H1 (cell line): ENCODE measurements around the gene ZBTB20. TPM values are rescaled to one million over a fixed set of nuclear protein-coding genes. Genes with fewer than 3 reads are reported as not detected.

Experiments used
- CTCF ChIA-PET: fragments of 300-600 bp; sonication (Branson Sonifier 250); formaldehyde crosslinking; loops from one replicate; lab custom pipeline; 2021; ENCODE audit not compliant: partially characterized antibody; lab: Charles Lee
- POLR2A ChIA-PET: fragments of 300-600 bp; sonication (Branson Sonifier 250); formaldehyde crosslinking; loops from one replicate; lab custom pipeline; 2021; ENCODE audit warnings: inconsistent platforms; ENCODE audit not compliant: partially characterized antibody; lab: Charles Lee
- DNase-seq, 2 experiments: peaks; one replicate each; pipeline versions ENCODE4 v3.0.0 to v3.0.0-alpha.2; 2010 to 2022; ENCODE audit warnings: low spot score in 2 of 2, low read depth in 1 of 2, mixed read lengths in 1 of 2
- FAIRE-seq: peaks from 2 replicates; lab custom pipeline; 2011; peaks lifted over from hg19 to GRCh38; lab: Jason Lieb, UNC
- H2AFZ ChIP-seq: 2 replicates; pipeline ENCODE4 v1.8.1; 2012; ENCODE audit warnings: low read length, inconsistent platforms
- H2AK5ac ChIP-seq: 2 replicates; pipeline ENCODE4 v1.6.1; 2013; ENCODE audit warnings: low read depth, low read length
- H2BK120ac ChIP-seq: replicated peaks from 2 replicates; pipeline ENCODE3; 2013; ENCODE audit warnings: low read depth, low read length, inconsistent platforms
- H2BK12ac ChIP-seq: 2 replicates; pipeline ENCODE4 v1.6.1; 2013; ENCODE audit warnings: low read depth, low read length
- H2BK15ac ChIP-seq: 2 replicates; pipeline ENCODE4 v1.6.1; 2013; ENCODE audit warnings: low read length
- H2BK20ac ChIP-seq: 2 replicates; pipeline ENCODE4 v1.6.1; 2013; ENCODE audit warnings: low read length
- H2BK5ac ChIP-seq: 2 replicates; pipeline ENCODE4 v1.6.1; 2013; ENCODE audit warnings: low read depth, low read length
- H3K14ac ChIP-seq: 2 replicates; pipeline ENCODE4 v1.6.1; 2013; ENCODE audit warnings: inconsistent platforms; ENCODE audit not compliant: insufficient read length
- H3K18ac ChIP-seq: 2 replicates; pipeline ENCODE4 v1.6.1; 2013; ENCODE audit warnings: low read length; ENCODE audit errors: extremely low read depth
- H3K23ac ChIP-seq: 2 replicates; pipeline ENCODE4 v1.6.1; 2013; ENCODE audit warnings: inconsistent platforms; ENCODE audit not compliant: insufficient read length
- H3K23me2 ChIP-seq: 2 replicates; pipeline ENCODE4 v1.6.1; 2013; ENCODE audit warnings: low read depth, low read length
- H3K27ac ChIP-seq: 2 replicates; pipeline ENCODE4 v1.6.1; 2011; ENCODE audit warnings: low read depth, low read length, inconsistent platforms
- H3K27me3 ChIP-seq, 4 experiments: replicated peaks in 1 of 4; 1 replicate in 1 of 4; 2 replicates in 3 of 4; pipeline versions ENCODE4 v1.6.1 to v1.8.1; 2011 to 2013; ENCODE audit warnings: low read length in 3 of 4, mild to moderate bottlenecking in 3 of 4, inconsistent platforms in 2 of 4, mixed read lengths in 2 of 4, moderate library complexity in 1 of 4; ENCODE audit not compliant: control insufficient read depth in 3 of 4, insufficient read depth in 3 of 4; ENCODE audit errors: extremely low read depth in 1 of 4
- H3K36me3 ChIP-seq, 4 experiments: 2 replicates each; pipeline versions ENCODE4 v1.6.1 to v1.8.1; 2011 to 2013; ENCODE audit warnings: mild to moderate bottlenecking in 4 of 4, low read length in 3 of 4, moderate library complexity in 2 of 4, control low read depth in 1 of 4, inconsistent platforms in 1 of 4; ENCODE audit not compliant: insufficient read depth in 4 of 4, control insufficient read depth in 2 of 4
- H3K4ac ChIP-seq: replicated peaks from 2 replicates; pipeline ENCODE3; 2013; ENCODE audit warnings: low read length, low read depth, mixed read lengths, inconsistent platforms; ENCODE audit not compliant: insufficient read length
- H3K4me1 ChIP-seq, 4 experiments: replicated peaks in 1 of 4; 1 replicate in 1 of 4; 2 replicates in 3 of 4; pipeline versions ENCODE4 v1.6.1 to v1.8.1; 2011 to 2013; ENCODE audit warnings: low read length in 3 of 4, inconsistent platforms in 2 of 4, mixed read lengths in 1 of 4; ENCODE audit not compliant: insufficient read depth in 4 of 4, control insufficient read depth in 3 of 4
- H3K4me2 ChIP-seq, 2 experiments: 2 replicates each; pipeline versions ENCODE4 v1.6.1 to v1.8.1; 2011 to 2013; ENCODE audit warnings: low read depth in 2 of 2, low read length in 2 of 2, control low read depth in 1 of 2, inconsistent platforms in 1 of 2, mild to moderate bottlenecking in 1 of 2; ENCODE audit not compliant: insufficient read depth in 1 of 2
- H3K4me3 ChIP-seq, 4 experiments: fragments of 200-600, 300-600 bp in 1 of 4; sonication (generic), shearing (Covaris generic), sonication (Bioruptor Twin) in 1 of 4; 2 replicates each; pipeline versions ENCODE4 v1.5.1 to v1.8.1; 2011 to 2016; ENCODE audit warnings: low read length in 4 of 4, low read depth in 3 of 4, control low read depth in 2 of 4, inconsistent platforms in 2 of 4, mild to moderate bottlenecking in 2 of 4, mixed read lengths in 1 of 4, moderate library complexity in 1 of 4; ENCODE audit not compliant: insufficient read depth in 2 of 4; ENCODE audit errors: extremely low read depth in 1 of 4
- H3K56ac ChIP-seq: replicated peaks from 2 replicates; pipeline ENCODE3; 2013; ENCODE audit warnings: low read depth, mild to moderate bottlenecking, mixed read lengths, low read length, inconsistent platforms; ENCODE audit not compliant: insufficient read length
- H3K79me1 ChIP-seq: 2 replicates; pipeline ENCODE4 v1.6.1; 2013; ENCODE audit warnings: low read depth, low read length, control low read depth
- H3K79me2 ChIP-seq, 2 experiments: 2 replicates each; pipeline versions ENCODE4 v1.6.1 to v1.8.1; 2012 to 2013; ENCODE audit warnings: low read length in 2 of 2, mild to moderate bottlenecking in 2 of 2, inconsistent platforms in 1 of 2; ENCODE audit not compliant: insufficient read depth in 2 of 2, control insufficient read depth in 1 of 2
- H3K9ac ChIP-seq, 4 experiments: replicated peaks in 1 of 4; 1 replicate in 1 of 4; 2 replicates in 3 of 4; pipeline versions ENCODE4 v1.6.1 to v1.8.1; 2011 to 2013; ENCODE audit warnings: low read depth in 3 of 4, low read length in 3 of 4, control low read depth in 2 of 4, mild to moderate bottlenecking in 2 of 4, moderate library complexity in 2 of 4, inconsistent platforms in 1 of 4; ENCODE audit errors: extremely low read depth in 1 of 4
- H3K9me3 ChIP-seq, 2 experiments: 2 replicates each; pipeline versions ENCODE4 v1.6.1 to v1.8.1; 2012 to 2013; ENCODE audit warnings: mild to moderate bottlenecking in 2 of 2, moderate library complexity in 2 of 2, control low read depth in 1 of 2, inconsistent platforms in 1 of 2, low read depth in 1 of 2, low read length in 1 of 2, mixed read lengths in 1 of 2; ENCODE audit not compliant: insufficient read depth in 2 of 2
- H4K20me1 ChIP-seq, 2 experiments: replicated peaks in 1 of 2; 2 replicates each; pipeline versions ENCODE3 to v1.8.1; 2011 to 2013; ENCODE audit warnings: inconsistent platforms in 2 of 2, low read length in 2 of 2, mild to moderate bottlenecking in 1 of 2; ENCODE audit not compliant: insufficient read depth in 2 of 2, control insufficient read depth in 1 of 2
- H4K5ac ChIP-seq: 2 replicates; pipeline ENCODE4 v1.6.1; 2013; ENCODE audit warnings: low read length, low read depth, mixed read lengths, inconsistent platforms; ENCODE audit not compliant: insufficient read length
- H4K8ac ChIP-seq: 2 replicates; pipeline ENCODE4 v1.8.0; 2013; ENCODE audit warnings: mild to moderate bottlenecking, moderate library complexity, low read length, inconsistent platforms; ENCODE audit not compliant: insufficient read depth; ENCODE audit errors: extremely low read depth
- H4K91ac ChIP-seq: replicated peaks from 2 replicates; pipeline ENCODE3; 2013; ENCODE audit warnings: low read length, mixed read lengths, inconsistent platforms; ENCODE audit not compliant: insufficient read length
- CBX5 ChIP-seq: fragments of 300-800, 300-1000 bp; sonication (generic); IDR thresholded peaks from 2 replicates; pipeline ENCODE4 v1.7.1; 2016; ENCODE audit warnings: antibody characterized with exemption, low read length, low read depth
- CTBP2 ChIP-seq: IDR thresholded peaks from 2 replicates; pipeline ENCODE4 v1.7.0; 2011; ENCODE audit warnings: borderline replicate concordance, mild to moderate bottlenecking, moderate library complexity, mixed read lengths, low read length; ENCODE audit not compliant: insufficient read depth, insufficient read length
- EGR1 ChIP-seq: IDR thresholded peaks from 2 replicates; pipeline ENCODE4 v1.6.1; 2011; ENCODE audit warnings: low read depth, low read length, borderline replicate concordance
- EP300 ChIP-seq, 2 experiments: IDR thresholded peaks; 1 replicate in 1 of 2; 2 replicates in 1 of 2; pipeline ENCODE4 v1.6.1; 2011 to 2012; ENCODE audit warnings: low read depth in 2 of 2, low read length in 2 of 2, mild to moderate bottlenecking in 2 of 2, borderline replicate concordance in 1 of 2, inconsistent platforms in 1 of 2, moderate library complexity in 1 of 2
- HDAC6 ChIP-seq: IDR thresholded peaks from one replicate; pipeline ENCODE4 v1.7.1; 2012; ENCODE audit warnings: low read depth, mild to moderate bottlenecking, inconsistent platforms, low read length, moderate library complexity
- KDM1A ChIP-seq: fragments of 200-600, 300-600 bp; sonication (generic); IDR thresholded peaks from 2 replicates; pipeline ENCODE4 v1.7.1; 2016; ENCODE audit warnings: mild to moderate bottlenecking, low read length, borderline replicate concordance
- KDM5A ChIP-seq: fragments of 200-600 bp; IDR thresholded peaks from 2 replicates; pipeline ENCODE4 v1.7.1; 2012; ENCODE audit warnings: mild to moderate bottlenecking, low read length, inconsistent platforms, mixed read lengths
- SIN3A ChIP-seq, 2 experiments: IDR thresholded peaks in 1 of 2; conservative IDR thresholded peaks in 1 of 2; 2 replicates each; pipeline ENCODE4 v1.6.1; 2011 to 2012; ENCODE audit warnings: low read length in 2 of 2, improper control_type of control experiment in 1 of 2, low read depth in 1 of 2, mild to moderate bottlenecking in 1 of 2
- TEAD4 ChIP-seq: IDR thresholded peaks from 2 replicates; pipeline ENCODE4 v1.6.1; 2012; ENCODE audit warnings: low read depth, low read length, inconsistent platforms, mixed read lengths
- YY1 ChIP-seq: IDR thresholded peaks from 2 replicates; pipeline ENCODE4 v1.6.1; 2011; ENCODE audit warnings: low read depth, mild to moderate bottlenecking, low read length
- WGBS, 2 experiments: shearing (Covaris generic) in 1 of 2; methylation state at CpG; one replicate each; pipeline versions ENCODE4 v1.1.6 to v1.1.7; 2013 to 2015; ENCODE audit warnings: low lambda C conversion rate in 2 of 2, mixed read lengths in 2 of 2, inconsistent platforms in 1 of 2, low coverage in 1 of 2, missing lambda C conversion rate in 1 of 2; ENCODE audit not compliant: insufficient replicate concordance in 2 of 2, insufficient coverage in 1 of 2, insufficient read length in 1 of 2; ENCODE audit errors: extremely low coverage in 1 of 2, missing lambda C conversion rate in 1 of 2; 5-methylcytosine and 5-hydroxymethylcytosine counted together
- polyA plus RNA-seq, 7 experiments: library from polyadenylated mRNA; depleted of rRNA in 3 of 7; stranded (reverse) in 5 of 7; unstranded in 2 of 7; fragments of >200 nt in 5 of 7; fragments of 200-250 nt in 2 of 7; gene quantifications; 1 replicate in 5 of 7; 2 replicates in 1 of 7; 4 replicates in 1 of 7; pipeline versions ENCODE4 v1.2.1 to v1.2.3, GENCODE V29; 2011 to 2013; ENCODE audit warnings: missing spikeins in 2 of 7, mixed read lengths in 2 of 7
- total RNA-seq: library from RNA; stranded (reverse); fragmentation: NEBNext Ultra II Directional; extraction: Animal tissue kit (Norgen Biotek cat#: 25700); gene quantifications from 2 replicates; pipeline ENCODE4 v1.2.1, GENCODE V29; 2021
- TF ChIP-seq, protein P1 (sequence below): IDR thresholded peaks from 2 replicates; pipeline ENCODE4 v1.6.1; 2012; ENCODE audit warnings: inconsistent platforms
- TF ChIP-seq, protein P2 (sequence below): IDR thresholded peaks from 2 replicates; pipeline ENCODE4 v1.6.1; 2012; ENCODE audit warnings: inconsistent platforms

ZBTB20 gene
- total and polyA plus RNA-seq, 2 of the 8 experiments (the other 6 are each of a cell fraction or from before 2014, with no cell fraction given): 0.35 to 1.3 TPM

DNA sequence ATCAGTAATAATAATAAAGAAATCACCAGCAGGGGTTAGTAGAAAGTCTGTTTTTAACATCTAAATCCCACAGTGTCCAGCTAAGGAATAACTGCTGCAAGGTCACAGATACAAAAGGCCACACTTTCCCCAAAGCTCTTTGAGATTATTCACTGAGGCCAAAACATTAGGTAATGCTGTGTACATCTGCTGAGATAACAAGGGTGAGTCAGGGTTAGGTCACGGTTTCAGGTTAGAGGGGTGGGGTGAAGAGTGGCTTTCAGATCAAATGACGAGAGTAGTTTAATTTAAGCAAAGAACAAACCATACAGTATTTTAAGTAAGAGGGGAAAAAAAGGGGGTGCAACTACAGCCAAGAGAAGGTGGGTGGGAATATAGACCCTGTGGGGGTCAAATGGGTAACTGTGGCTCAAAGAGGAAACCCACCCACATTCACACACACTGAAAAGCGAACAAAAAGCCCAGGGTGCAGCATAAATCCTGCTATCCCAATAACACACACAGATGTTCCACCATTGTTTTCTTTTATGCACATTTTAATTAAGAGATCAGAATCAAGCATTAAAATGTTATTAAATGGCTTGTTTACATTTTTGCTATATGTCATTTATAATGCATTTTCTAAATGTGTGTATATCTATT is 440.4 kb downstream of the ZBTB20 start:
- no peak for TF ChIP-seq YY1
- no peak for TF ChIP-seq CTBP2
- TF ChIP-seq KDM1A: no peak
- TF ChIP-seq EP300 (IDR thresholded peaks at IDR 0.05; ENCODE audit: borderline replicate concordance in 1 of 2, low read depth in 2 of 2, low read length in 2 of 2): no peak
- TF ChIP-seq HDAC6: no peak
- TF ChIP-seq EGR1: no peak
- no peak for TF ChIP-seq KDM5A
- no peak for TF ChIP-seq TEAD4
- TF ChIP-seq, protein P1, sequence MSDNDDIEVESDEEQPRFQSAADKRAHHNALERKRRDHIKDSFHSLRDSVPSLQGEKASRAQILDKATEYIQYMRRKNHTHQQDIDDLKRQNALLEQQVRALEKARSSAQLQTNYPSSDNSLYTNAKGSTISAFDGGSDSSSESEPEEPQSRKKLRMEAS: no peak
- TF ChIP-seq SIN3A (conservative IDR thresholded peaks at IDR 0.05 in 1 of 2, IDR thresholded peaks at IDR 0.05 in 1 of 2; ENCODE audit: low read depth in 1 of 2, low read length in 2 of 2): no peak
- TF ChIP-seq CBX5: no peak
- TF ChIP-seq, protein P2, sequence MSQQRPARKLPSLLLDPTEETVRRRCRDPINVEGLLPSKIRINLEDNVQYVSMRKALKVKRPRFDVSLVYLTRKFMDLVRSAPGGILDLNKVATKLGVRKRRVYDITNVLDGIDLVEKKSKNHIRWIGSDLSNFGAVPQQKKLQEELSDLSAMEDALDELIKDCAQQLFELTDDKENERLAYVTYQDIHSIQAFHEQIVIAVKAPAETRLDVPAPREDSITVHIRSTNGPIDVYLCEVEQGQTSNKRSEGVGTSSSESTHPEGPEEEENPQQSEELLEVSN: no peak
- TF ChIP-seq, all 59 proteins: peak for 0
- Histone ChIP-seq H3K56ac (no peak overlapping the region), H3K36me3 (no peaks in the 10 kb centered on the region), H2BK120ac (no peak overlapping the region), H2AK5ac (no peak overlapping the region), H3K18ac (no peak overlapping the region), H3K79me1 (no peaks in the 10 kb centered on the region), H3K27me3 (no peaks in the 10 kb centered on the region), H3K27ac (no peak overlapping the region), H3K4ac (no peak overlapping the region), H3K4me2 (no peak overlapping the region), H2BK20ac (no peak overlapping the region), H3K14ac (no peak overlapping the region), H3K9ac (no peak overlapping the region), H3K79me2 (no peaks in the 10 kb centered on the region), H3K4me3 (no peak overlapping the region), H4K8ac (no peak overlapping the region), H3K23me2 (no peaks in the 10 kb centered on the region), H4K91ac (no peak overlapping the region), H2AFZ (no peak overlapping the region), H3K4me1 (peaks cover 0 to 4% (median 3%) of the 10 kb centered on the region in 4 experiments; a peak in 4 of 7 replicates), H2BK12ac (no peak overlapping the region), H3K9me3 (no peaks in the 10 kb centered on the region), H2BK15ac (no peak overlapping the region), H2BK5ac (no peak overlapping the region), H4K5ac (no peak overlapping the region), H3K23ac (no peak overlapping the region), H4K20me1 (no peaks in the 10 kb centered on the region)
- CTCF ChIA-PET: interaction anchor here (0.7 kb wide), 1 partner anchor 105 kb away, joined by 3 read pairs; no protein-coding TSS in a partner anchor
- DNase-seq (no peak), FAIRE-seq (no peak)
- POLR2A ChIA-PET: no interaction called here
- WGBS, 2 experiments: 93% methylated on average over 3 of the region's 3 CpGs; no CpG with 5 or more reads in 1 of the 2 experiments
